Endothelial cell of umbilical vein (primary cell): ENCODE measurements around the gene SDSL. TPM values are rescaled to one million over a fixed set of nuclear protein-coding genes. Genes with fewer than 3 reads are reported as not detected.

Experiments used
- BruUV-seq: library from RNA; stranded (reverse); fragments of 400-500 nt; replicated peaks from 2 replicates; lab custom pipeline; 2021; lab: Mats Ljungman, UMichigan
- CTCF ChIA-PET: fragments of 300-600, 350-600 bp; sonication (Branson Sonifier 250); formaldehyde crosslinking; loops from one replicate; lab custom pipeline; 2021; ENCODE audit warnings: antibody characterized with exemption, inconsistent platforms; lab: Charles Lee
- POLR2A ChIA-PET: fragments of 300-600, 350-600 bp; sonication (Branson Sonifier 250); formaldehyde crosslinking; loops from one replicate; lab custom pipeline; 2021; ENCODE audit warnings: antibody characterized with exemption, inconsistent platforms; lab: Charles Lee
- DNase-seq: peaks from one replicate; pipeline ENCODE4 v3.0.0-alpha.2; 2011; ENCODE audit warnings: low read depth, low spot score
- FAIRE-seq: peaks from 2 replicates; lab custom pipeline; 2011; peaks lifted over from hg19 to GRCh38; lab: Jason Lieb, UNC
- H2AFZ ChIP-seq: 2 replicates; pipeline ENCODE4 v1.6.0; 2012; ENCODE audit warnings: low read depth, low read length, control low read depth, inconsistent platforms
- H3K27ac ChIP-seq: 2 replicates; pipeline ENCODE4 v1.5.1; 2011; ENCODE audit warnings: low read depth, mild to moderate bottlenecking, control low read depth, low read length, moderate library complexity; ENCODE audit not compliant: insufficient read depth
- H3K27me3 ChIP-seq, 2 experiments: 2 replicates each; pipeline versions ENCODE4 v1.6.0 to v1.6.1; 2011; ENCODE audit warnings: low read length in 2 of 2, mixed read lengths in 1 of 2; ENCODE audit not compliant: control insufficient read depth in 2 of 2, insufficient read depth in 2 of 2
- H3K36me3 ChIP-seq, 2 experiments: 2 replicates in 1 of 2; 3 replicates in 1 of 2; pipeline ENCODE4 v1.5.1; 2011; ENCODE audit warnings: low read length in 2 of 2, mild to moderate bottlenecking in 1 of 2, moderate library complexity in 1 of 2; ENCODE audit not compliant: control insufficient read depth in 2 of 2, insufficient read depth in 2 of 2; ENCODE audit errors: extremely low read depth in 1 of 2
- H3K4me1 ChIP-seq: 3 replicates; pipeline ENCODE4 v1.5.1; 2011; ENCODE audit warnings: mild to moderate bottlenecking, low read length; ENCODE audit not compliant: control insufficient read depth, insufficient read depth; ENCODE audit errors: extremely low read depth
- H3K4me2 ChIP-seq: 2 replicates; pipeline ENCODE4 v1.6.1; 2011; ENCODE audit warnings: low read length, control low read depth, mixed read lengths; ENCODE audit not compliant: insufficient read depth
- H3K4me3 ChIP-seq, 3 experiments: fragments of 200-600 bp in 1 of 3; sonication (generic), shearing (Covaris generic) in 1 of 3; replicated peaks in 1 of 3; 2 replicates each; pipeline ENCODE4 v1.5.1; 2011 to 2016; ENCODE audit warnings: control low read depth in 3 of 3, low read length in 3 of 3, mild to moderate bottlenecking in 2 of 3, inconsistent platforms in 1 of 3, low read depth in 1 of 3, moderate library complexity in 1 of 3; ENCODE audit not compliant: insufficient read depth in 1 of 3
- H3K79me2 ChIP-seq: 2 replicates; pipeline ENCODE4 v1.6.0; 2012; ENCODE audit warnings: low read length, inconsistent platforms; ENCODE audit not compliant: control insufficient read depth, insufficient read depth
- H3K9ac ChIP-seq: replicated peaks from 2 replicates; pipeline ENCODE3; 2011; ENCODE audit warnings: low read length, control low read depth; ENCODE audit not compliant: insufficient read depth; ENCODE audit errors: extremely low read depth
- H3K9me1 ChIP-seq: replicated peaks from 3 replicates; pipeline ENCODE4 v1.6.0; 2011; ENCODE audit warnings: mild to moderate bottlenecking, low read length; ENCODE audit not compliant: control insufficient read depth, insufficient read depth; ENCODE audit errors: extremely low read depth
- H3K9me3 ChIP-seq: replicated peaks from 2 replicates; pipeline ENCODE4 v1.5.1; 2012; ENCODE audit warnings: low read length, inconsistent platforms; ENCODE audit not compliant: control insufficient read depth, insufficient read depth
- H4K20me1 ChIP-seq: replicated peaks from 2 replicates; pipeline ENCODE3; 2011; ENCODE audit warnings: mild to moderate bottlenecking, low read length; ENCODE audit not compliant: control insufficient read depth, insufficient read depth; ENCODE audit errors: extremely low read depth
- EZH2 ChIP-seq: IDR thresholded peaks from 2 replicates; pipeline ENCODE4 v1.6.1; 2012; ENCODE audit warnings: borderline replicate concordance, low read depth, mild to moderate bottlenecking, moderate library complexity, low read length, inconsistent platforms; ENCODE audit not compliant: severe bottlenecking
- FOS ChIP-seq: IDR thresholded peaks from 2 replicates; pipeline ENCODE4 v1.6.1; 2011; ENCODE audit warnings: mild to moderate bottlenecking, low read length, moderate library complexity, borderline replicate concordance; ENCODE audit not compliant: insufficient read depth
- JUN ChIP-seq: IDR thresholded peaks from 2 replicates; pipeline ENCODE4 v1.6.1; 2011; ENCODE audit warnings: borderline replicate concordance, low read depth; ENCODE audit not compliant: insufficient read length, insufficient read depth
- MYC ChIP-seq: IDR thresholded peaks from one replicate; pipeline ENCODE4 v1.6.1; 2011; ENCODE audit warnings: mild to moderate bottlenecking, low read depth, low read length
- POLR2A ChIP-seq: IDR thresholded peaks from 2 replicates; pipeline ENCODE4 v1.6.1; 2012; ENCODE audit warnings: low read depth, mild to moderate bottlenecking, control low read depth, low read length
- dilution Hi-C: fragments of 300-500 bp; cut with MboI; formaldehyde crosslinking; loops from one replicate; pipeline ENCODE4 v1.15.0; 2019; ENCODE audit warnings: low sequenced_read_pairs; ENCODE audit not compliant: extremely low pct_ligation_motif_present
- intact Hi-C: fragments of 100-400 bp; cut with micrococcal nuclease; formaldehyde crosslinking; loops from one replicate; pipeline ENCODE4 v1.10.0; 2022
- polyA plus RNA-seq, 4 experiments: library from polyadenylated mRNA; depleted of rRNA in 3 of 4; stranded (reverse) in 3 of 4; unstranded in 1 of 4; fragments of >200 nt; gene quantifications; 2 replicates each; pipeline versions ENCODE4 v1.2.1 to v1.2.3, GENCODE V29; 2011 to 2012; ENCODE audit warnings: missing spikeins in 1 of 4
- total RNA-seq: library from RNA; stranded (reverse); gene quantifications from 2 replicates; pipeline ENCODE4 v1.2.3, GENCODE V29; 2021
- TF ChIP-seq, protein P1 (sequence below), 2 donors: IDR thresholded peaks; 1 replicate in 1 of 2; 2 replicates in 1 of 2; pipeline ENCODE4 v1.5.1; 2011; ENCODE audit warnings: low read length in 2 of 2, mild to moderate bottlenecking in 2 of 2, moderate library complexity in 2 of 2, control low read depth in 1 of 2, inconsistent platforms in 1 of 2, low read depth in 1 of 2; ENCODE audit not compliant: insufficient read depth in 1 of 2; ENCODE audit errors: extremely low read depth in 1 of 2
- TF ChIP-seq, protein P2 (sequence below): IDR thresholded peaks from 2 replicates; pipeline ENCODE4 v1.6.1; 2011; ENCODE audit not compliant: insufficient read depth, insufficient read length

Gene SDSL
- total and polyA plus RNA-seq, 2 donors (not counting 3 experiments of a cell fraction or from before 2014, with no cell fraction given): 5.7 to 16.9 TPM

DNA sequence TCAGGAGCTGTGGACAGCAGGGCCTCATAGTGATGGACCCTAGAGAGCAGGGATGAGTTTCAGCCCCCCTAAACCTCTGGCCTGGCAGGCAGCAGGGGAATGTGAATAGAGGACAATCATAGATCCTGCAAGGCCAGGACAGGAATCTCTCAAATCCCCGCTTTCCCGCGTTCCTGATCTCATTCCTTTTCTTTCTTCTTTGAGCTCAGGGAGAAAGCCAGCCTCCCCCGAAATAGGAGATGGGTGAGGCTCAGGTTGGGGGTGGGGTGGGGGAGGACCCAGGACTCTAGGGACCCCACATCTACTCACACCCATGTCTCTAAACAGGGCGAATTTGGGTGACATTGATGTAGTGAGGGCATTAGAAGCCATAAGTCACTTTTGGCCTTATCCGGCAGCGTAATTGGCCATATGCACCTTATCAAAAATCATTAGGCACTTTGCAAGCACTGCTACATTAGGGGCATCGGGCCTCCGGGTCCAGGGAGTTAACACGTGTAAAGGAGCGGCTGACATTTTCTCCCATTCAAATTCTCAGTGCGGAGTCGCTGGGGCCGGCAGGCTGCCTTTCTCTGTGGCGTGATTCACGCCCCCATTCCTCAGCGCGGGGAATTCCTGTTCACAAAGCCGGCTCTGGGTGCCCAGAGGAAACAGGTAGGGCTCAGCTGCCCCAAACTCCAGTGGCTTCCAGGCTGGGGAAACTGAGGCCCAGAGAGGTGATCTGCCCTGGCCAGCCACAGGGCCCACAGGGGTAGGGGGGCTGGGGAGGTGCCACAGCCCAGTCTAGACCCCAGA is 48.0 kb downstream of the SDSL start:
- FAIRE-seq: no peak
- TF ChIP-seq EZH2 (peak; percentile 33), POLR2A (no peak), FOS (no peak), JUN (no peak), MYC (no peak)
- TF ChIP-seq, protein P1, sequence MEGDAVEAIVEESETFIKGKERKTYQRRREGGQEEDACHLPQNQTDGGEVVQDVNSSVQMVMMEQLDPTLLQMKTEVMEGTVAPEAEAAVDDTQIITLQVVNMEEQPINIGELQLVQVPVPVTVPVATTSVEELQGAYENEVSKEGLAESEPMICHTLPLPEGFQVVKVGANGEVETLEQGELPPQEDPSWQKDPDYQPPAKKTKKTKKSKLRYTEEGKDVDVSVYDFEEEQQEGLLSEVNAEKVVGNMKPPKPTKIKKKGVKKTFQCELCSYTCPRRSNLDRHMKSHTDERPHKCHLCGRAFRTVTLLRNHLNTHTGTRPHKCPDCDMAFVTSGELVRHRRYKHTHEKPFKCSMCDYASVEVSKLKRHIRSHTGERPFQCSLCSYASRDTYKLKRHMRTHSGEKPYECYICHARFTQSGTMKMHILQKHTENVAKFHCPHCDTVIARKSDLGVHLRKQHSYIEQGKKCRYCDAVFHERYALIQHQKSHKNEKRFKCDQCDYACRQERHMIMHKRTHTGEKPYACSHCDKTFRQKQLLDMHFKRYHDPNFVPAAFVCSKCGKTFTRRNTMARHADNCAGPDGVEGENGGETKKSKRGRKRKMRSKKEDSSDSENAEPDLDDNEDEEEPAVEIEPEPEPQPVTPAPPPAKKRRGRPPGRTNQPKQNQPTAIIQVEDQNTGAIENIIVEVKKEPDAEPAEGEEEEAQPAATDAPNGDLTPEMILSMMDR (IDR thresholded peaks at IDR 0.05; ENCODE audit: extremely low read depth in 1 of 2, insufficient read depth in 1 of 2, low read depth in 1 of 2, low read length in 2 of 2): no peak
- TF ChIP-seq, protein P2, sequence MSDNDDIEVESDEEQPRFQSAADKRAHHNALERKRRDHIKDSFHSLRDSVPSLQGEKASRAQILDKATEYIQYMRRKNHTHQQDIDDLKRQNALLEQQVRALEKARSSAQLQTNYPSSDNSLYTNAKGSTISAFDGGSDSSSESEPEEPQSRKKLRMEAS: no peak
- Histone ChIP-seq H3K9me3 (no peaks in the 10 kb centered on the region), H3K36me3 (no peaks in the 10 kb centered on the region), H3K9ac (no peak overlapping the region), H3K79me2 (no peaks in the 10 kb centered on the region), H2AFZ (no peak overlapping the region), H3K4me3 (no peak overlapping the region), H3K4me2 (no peak overlapping the region), H3K4me1 (no peaks in the 10 kb centered on the region), H3K9me1 (no peaks in the 10 kb centered on the region), H3K27ac (no peak overlapping the region), H4K20me1 (no peaks in the 10 kb centered on the region), H3K27me3 (peaks cover 90 to 98% of the 10 kb centered on the region in 2 experiments)
- POLR2A ChIA-PET: interaction anchor here (0.6 kb wide), 1 partner anchor 50 kb away, joined by 4 read pairs; no protein-coding TSS in a partner anchor
- intact Hi-C loops (no loop called here), dilution Hi-C loops (no loop called here)
- BruUV-seq: no TSS peak
- no peak for DNase-seq
- CTCF ChIA-PET: interaction anchor here (1.2 to 4.4 kb wide), 3 partner anchors 8 to 45 kb away, joined by 3 to 20 read pairs (median 7); no protein-coding TSS in a partner anchor
